HFF-Myc (cell line): ENCODE data around the gene PLD4.
"Not testable (repeated sequence)": the region's sequence is repeated elsewhere in the genome, so short reads cannot be mapped to it uniquely, and the experiment has no call there.

Experiments used
- DNase-seq: peaks from one replicate; pipeline ENCODE4 v3.0.0-alpha.2; 2011; ENCODE audit warnings: low read depth; ENCODE audit errors: extremely low read depth
- H3K4me3 ChIP-seq: replicated peaks from 2 replicates; pipeline ENCODE4 v1.5.1; 2011; ENCODE audit warnings: low read depth, mild to moderate bottlenecking, control low read depth, low read length
- TF ChIP-seq, protein P1 (sequence below): IDR thresholded peaks from 2 replicates; pipeline ENCODE4 v1.5.1; 2012; ENCODE audit warnings: mild to moderate bottlenecking, low read depth, low read length, control low read depth; ENCODE audit errors: missing control alignments

Gene PLD4

GRCh38 chr14:104908303-104908702 lies 16.4 kb upstream of the PLD4 start:
- DNase-seq, result no peak
- TF ChIP-seq, protein P1, sequence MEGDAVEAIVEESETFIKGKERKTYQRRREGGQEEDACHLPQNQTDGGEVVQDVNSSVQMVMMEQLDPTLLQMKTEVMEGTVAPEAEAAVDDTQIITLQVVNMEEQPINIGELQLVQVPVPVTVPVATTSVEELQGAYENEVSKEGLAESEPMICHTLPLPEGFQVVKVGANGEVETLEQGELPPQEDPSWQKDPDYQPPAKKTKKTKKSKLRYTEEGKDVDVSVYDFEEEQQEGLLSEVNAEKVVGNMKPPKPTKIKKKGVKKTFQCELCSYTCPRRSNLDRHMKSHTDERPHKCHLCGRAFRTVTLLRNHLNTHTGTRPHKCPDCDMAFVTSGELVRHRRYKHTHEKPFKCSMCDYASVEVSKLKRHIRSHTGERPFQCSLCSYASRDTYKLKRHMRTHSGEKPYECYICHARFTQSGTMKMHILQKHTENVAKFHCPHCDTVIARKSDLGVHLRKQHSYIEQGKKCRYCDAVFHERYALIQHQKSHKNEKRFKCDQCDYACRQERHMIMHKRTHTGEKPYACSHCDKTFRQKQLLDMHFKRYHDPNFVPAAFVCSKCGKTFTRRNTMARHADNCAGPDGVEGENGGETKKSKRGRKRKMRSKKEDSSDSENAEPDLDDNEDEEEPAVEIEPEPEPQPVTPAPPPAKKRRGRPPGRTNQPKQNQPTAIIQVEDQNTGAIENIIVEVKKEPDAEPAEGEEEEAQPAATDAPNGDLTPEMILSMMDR, result no peak
- no peak overlapping the region for H3K4me3 ChIP-seq

- TF ChIP-seq, protein P1, result no peak
- no peak overlapping the region for H3K4me3 ChIP-seq
- no peak for DNase-seq
Measured at GRCh38 chr14:104912053-104912452, 12.6 kb upstream of the PLD4 start.

GRCh38 chr14:104913435-104913834 lies 11.2 kb upstream of the PLD4 start:
- TF ChIP-seq, protein P1, result no peak
- no peak for DNase-seq
- H3K4me3 ChIP-seq, result no peak overlapping the region

- H3K4me3 ChIP-seq, result no peak overlapping the region
- no peak for DNase-seq
Measured at GRCh38 chr14:104917116-104917515, 7.6 kb upstream of the PLD4 start.

GRCh38 chr14:104917993-104918392 lies 6.7 kb upstream of the PLD4 start:
- DNase-seq, result no peak
- no peak overlapping the region for H3K4me3 ChIP-seq
- TF ChIP-seq, protein P1, result no peak

More at GRCh38 chr14:104917116-104917515, 7.6 kb upstream of the PLD4 start:
- TF ChIP-seq, protein P1, result no peak

GRCh38 chr14:104919152-104919992 lies 5.3 kb upstream of the PLD4 start:
- H3K4me3 ChIP-seq, result not testable (repeated sequence)

DNA sequence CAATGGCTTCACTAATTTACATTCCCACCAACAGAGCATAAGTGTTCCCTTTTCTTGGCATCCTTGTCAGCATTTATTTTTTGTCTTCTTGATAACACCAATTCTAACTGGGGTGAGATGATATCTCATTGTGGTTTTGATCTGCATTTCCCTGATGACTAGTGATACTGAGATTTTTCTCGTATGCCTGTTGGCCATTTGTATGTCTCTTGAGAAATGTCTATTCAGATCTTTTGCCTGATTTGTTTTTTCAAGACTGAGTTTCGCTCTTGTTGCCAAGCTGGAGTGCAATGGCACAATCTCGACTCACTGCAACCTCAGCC lies 4.7 kb upstream of the PLD4 start:
- TF ChIP-seq, protein P1, result no peak
- no peak overlapping the region for H3K4me3 ChIP-seq
- DNase-seq, result no peak

More at GRCh38 chr14:104919152-104919992, 5.3 kb upstream of the PLD4 start:
- DNase-seq, result not testable (repeated sequence)
